Measurements from ENCODE around the gene CCDC152.
"Not testable (repeated sequence)": the region's sequence is repeated elsewhere in the genome, so short reads cannot be mapped to it uniquely, and the experiment has no call there.

The CCDC152 gene

DNA sequence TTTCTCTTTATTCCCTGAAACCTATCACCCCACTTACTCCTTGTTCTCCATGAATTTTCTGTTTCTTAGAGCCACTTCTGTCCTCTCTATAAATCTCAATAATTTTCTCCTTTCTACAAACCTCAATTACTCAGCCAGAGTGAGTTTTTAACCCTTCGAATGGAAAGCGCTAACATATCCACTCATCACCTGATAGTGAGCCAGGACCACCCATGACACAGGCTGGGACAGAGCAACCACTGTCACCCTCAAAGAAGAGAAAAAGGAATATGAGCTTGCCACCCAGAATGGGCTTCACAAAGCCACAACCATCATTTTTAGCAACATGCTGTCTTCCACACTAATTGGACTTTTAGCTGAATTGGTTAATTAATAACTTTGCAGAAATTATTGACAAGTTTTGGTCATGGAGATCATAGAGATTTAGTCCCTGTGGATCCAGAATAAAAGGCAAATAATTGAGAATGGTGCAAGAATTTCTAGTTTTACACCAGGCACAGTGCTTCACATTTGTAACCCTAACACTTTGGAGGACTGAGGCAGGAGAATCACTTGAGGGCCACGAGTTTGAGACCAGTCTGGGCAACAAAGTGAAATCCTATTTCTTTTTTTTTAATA is 87.2 kb downstream of the CCDC152 start:
- DNase-seq (ENCODE audit: extremely low read depth in 1 of 2, low read depth in 1 of 2): no peak

DNA sequence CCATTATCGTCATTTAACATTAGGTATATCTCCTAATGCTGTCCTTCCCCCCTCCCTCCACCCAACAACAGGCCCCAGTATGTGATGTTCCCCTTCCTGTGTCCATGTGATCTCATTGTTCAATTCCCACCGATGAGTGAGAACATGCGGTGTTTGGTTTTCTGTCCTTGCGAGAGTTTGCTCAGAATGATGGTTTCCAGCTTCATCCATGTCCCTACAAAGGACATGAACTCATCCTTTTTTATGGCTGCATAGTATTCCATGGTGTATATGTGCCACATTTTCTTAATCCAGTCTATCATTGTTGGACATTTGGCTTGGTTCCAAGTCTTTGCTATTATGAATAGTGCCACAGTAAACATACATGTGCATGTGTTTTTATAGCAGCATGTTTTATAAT is 87.8 kb downstream of the CCDC152 start:
- DNase-seq (ENCODE audit: extremely low read depth in 1 of 2, low read depth in 1 of 2): not testable (repeated sequence)

DNA sequence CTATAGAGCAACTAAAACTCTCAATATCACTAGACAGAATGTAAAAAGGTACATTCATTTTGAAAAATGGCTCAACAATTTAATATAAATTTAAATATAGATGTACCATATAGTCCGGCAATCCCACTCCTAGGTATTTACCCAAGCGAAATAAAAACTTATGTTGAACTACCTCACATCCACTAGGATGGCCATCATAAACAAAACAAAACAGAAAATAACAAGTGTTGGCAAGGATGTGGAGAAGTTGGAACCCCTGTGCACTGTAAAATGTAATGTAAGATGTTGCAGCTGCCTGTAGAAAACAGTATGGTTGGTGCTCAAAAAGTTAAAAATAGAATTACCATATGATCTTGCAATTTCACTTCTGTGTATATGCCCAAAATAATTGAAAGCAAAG is 91.9 kb downstream of the CCDC152 start:
- no peak for DNase-seq (ENCODE audit: extremely low read depth in 1 of 2, low read depth in 1 of 2)

DNA sequence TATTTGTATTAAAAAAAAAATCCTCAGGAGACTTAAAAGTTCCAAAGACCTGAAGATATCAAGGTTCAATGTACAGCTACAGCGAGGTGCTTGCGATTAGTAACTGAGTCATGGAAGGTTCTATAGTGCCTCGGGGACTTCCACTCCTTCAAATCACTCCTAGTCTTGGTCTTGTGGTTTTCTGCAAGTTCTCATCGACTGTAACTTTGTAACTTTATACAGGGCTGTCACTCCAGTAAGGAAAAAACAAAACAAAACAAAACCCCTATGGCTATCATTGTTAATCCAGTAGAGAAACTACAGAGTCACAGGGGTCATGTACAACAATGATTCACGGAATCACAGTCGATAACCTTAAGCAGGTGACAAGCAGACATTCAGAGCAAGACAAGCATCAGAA is 94.9 kb downstream of the CCDC152 start:
- DNase-seq (ENCODE audit: extremely low read depth in 1 of 2, low read depth in 1 of 2): no peak
